H9 (cell line): ENCODE measurements around the gene ARL5A. TPM values are rescaled to one million over a fixed set of nuclear protein-coding genes. Genes with fewer than 3 reads are reported as not detected.

ENCODE experiments used
- DNase-seq: peaks from one replicate; pipeline ENCODE4 v3.0.0-alpha.2; 2017
- H2AFZ ChIP-seq: one replicate; pipeline ENCODE4 v1.6.1; 2013; ENCODE audit warnings: mild to moderate bottlenecking, low read length, control low read depth, moderate library complexity
- H2AK5ac ChIP-seq: 2 replicates; pipeline ENCODE4 v1.6.1; 2013; ENCODE audit warnings: low read length, control low read depth, mixed read lengths; ENCODE audit not compliant: insufficient read length
- H2BK120ac ChIP-seq: one replicate; pipeline ENCODE4 v1.6.1; 2013; ENCODE audit warnings: low read depth, mild to moderate bottlenecking, low read length, control low read depth, inconsistent platforms; ENCODE audit not compliant: poor library complexity, severe bottlenecking
- H2BK12ac ChIP-seq: 2 replicates; pipeline ENCODE4 v1.6.1; 2013; ENCODE audit warnings: low read length, control low read depth, mixed read lengths, low read depth; ENCODE audit not compliant: insufficient read length
- H2BK15ac ChIP-seq: 2 replicates; pipeline ENCODE4 v1.6.1; 2013; ENCODE audit warnings: low read depth, low read length, control low read depth
- H2BK20ac ChIP-seq: one replicate; pipeline ENCODE4 v1.6.1; 2013; ENCODE audit warnings: low read depth, mild to moderate bottlenecking, low read length, control low read depth, inconsistent platforms; ENCODE audit not compliant: poor library complexity, severe bottlenecking
- H2BK5ac ChIP-seq: 2 replicates; pipeline ENCODE4 v1.6.1; 2013; ENCODE audit warnings: low read length, control low read depth, mixed read lengths; ENCODE audit not compliant: insufficient read length
- H3K14ac ChIP-seq: 2 replicates; pipeline ENCODE4 v1.6.1; 2013; ENCODE audit warnings: low read length, control low read depth; ENCODE audit not compliant: insufficient read depth
- H3K18ac ChIP-seq: 2 replicates; pipeline ENCODE4 v1.6.1; 2013; ENCODE audit warnings: low read depth, mild to moderate bottlenecking, mixed read lengths, low read length, control low read depth; ENCODE audit not compliant: insufficient read length
- H3K23ac ChIP-seq: 2 replicates; pipeline ENCODE4 v1.6.1; 2013; ENCODE audit warnings: low read length, control low read depth, mixed read lengths, low read depth; ENCODE audit not compliant: insufficient read length
- H3K23me2 ChIP-seq: 2 replicates; pipeline ENCODE4 v1.6.1; 2013; ENCODE audit warnings: low read depth, mild to moderate bottlenecking, mixed read lengths, low read length, control low read depth; ENCODE audit not compliant: insufficient read length, poor library complexity, severe bottlenecking
- H3K27ac ChIP-seq: 2 replicates; pipeline ENCODE4 v1.5.1; 2013; ENCODE audit warnings: low read length, control low read depth, mixed read lengths, low read depth; ENCODE audit not compliant: insufficient read length
- H3K27me3 ChIP-seq: 2 replicates; pipeline ENCODE4 v1.6.1; 2013; ENCODE audit warnings: low read length, control low read depth, inconsistent platforms; ENCODE audit not compliant: insufficient read depth
- H3K4ac ChIP-seq: 2 replicates; pipeline ENCODE4 v1.6.1; 2013; ENCODE audit warnings: low read depth, mild to moderate bottlenecking, control low read depth, inconsistent platforms, low read length, moderate library complexity
- H3K4me1 ChIP-seq: 2 replicates; pipeline ENCODE4 v1.6.1; 2013; ENCODE audit warnings: low read length, control low read depth, inconsistent platforms; ENCODE audit not compliant: insufficient read depth
- H3K4me2 ChIP-seq: 2 replicates; pipeline ENCODE4 v1.6.1; 2013; ENCODE audit warnings: low read length, control low read depth, mixed read lengths; ENCODE audit not compliant: insufficient read length, insufficient read depth
- H3K56ac ChIP-seq: 2 replicates; pipeline ENCODE4 v1.6.1; 2013; ENCODE audit warnings: low read depth, mild to moderate bottlenecking, mixed read lengths, low read length, control low read depth; ENCODE audit not compliant: insufficient read length
- H3K79me1 ChIP-seq: 2 replicates; pipeline ENCODE4 v1.6.1; 2013; ENCODE audit warnings: low read depth, mild to moderate bottlenecking, moderate library complexity, low read length, control low read depth, inconsistent platforms; ENCODE audit not compliant: insufficient read depth, poor library complexity, severe bottlenecking
- H3K79me2 ChIP-seq: 2 replicates; pipeline ENCODE4 v1.6.1; 2013; ENCODE audit warnings: low read length, control low read depth, inconsistent platforms; ENCODE audit not compliant: insufficient read depth
- H3K9ac ChIP-seq: 2 replicates; pipeline ENCODE4 v1.6.1; 2013; ENCODE audit warnings: low read length, control low read depth, mixed read lengths; ENCODE audit not compliant: insufficient read length; ENCODE audit errors: extremely low read depth
- H3K9me3 ChIP-seq: one replicate; pipeline ENCODE4 v1.6.1; 2013; ENCODE audit warnings: low read depth, low read length, inconsistent platforms; ENCODE audit not compliant: control insufficient read depth
- H3T11ph ChIP-seq: one replicate; pipeline ENCODE4 v1.6.1; 2013; ENCODE audit warnings: mild to moderate bottlenecking, low read length, control low read depth, inconsistent platforms
- H4K20me1 ChIP-seq: one replicate; pipeline ENCODE4 v1.6.1; 2013; ENCODE audit not compliant: control insufficient read depth, insufficient read length, insufficient read depth
- H4K5ac ChIP-seq: 2 replicates; pipeline ENCODE4 v1.6.1; 2013; ENCODE audit warnings: low read depth, mild to moderate bottlenecking, mixed read lengths, low read length, control low read depth; ENCODE audit not compliant: insufficient read length
- H4K8ac ChIP-seq: replicated peaks from 2 replicates; pipeline ENCODE4 v1.6.1; 2013; ENCODE audit warnings: low read length, control low read depth, mixed read lengths, low read depth; ENCODE audit not compliant: insufficient read length
- H4K91ac ChIP-seq: 2 replicates; pipeline ENCODE4 v1.6.1; 2013; ENCODE audit warnings: low read depth, mild to moderate bottlenecking, moderate library complexity, mixed read lengths, low read length, control low read depth; ENCODE audit not compliant: insufficient read length
- H3K27ac Mint-ChIP-seq, 3 experiments: 2 replicates in 2 of 3; 3 replicates in 1 of 3; pipeline ENCODE4 v1.8.0; 2020 to 2021; ENCODE audit warnings: mixed read lengths in 3 of 3, mild to moderate bottlenecking in 1 of 3, moderate library complexity in 1 of 3
- H3K27me3 Mint-ChIP-seq: 2 replicates; pipeline ENCODE4 v1.8.0; 2021; ENCODE audit warnings: low read depth, mild to moderate bottlenecking, moderate library complexity, mixed read lengths
- H3K36me3 Mint-ChIP-seq, 3 experiments: 2 replicates in 2 of 3; 3 replicates in 1 of 3; pipeline ENCODE4 v1.8.0; 2020 to 2021; ENCODE audit warnings: low read depth in 3 of 3, mixed read lengths in 3 of 3; ENCODE audit not compliant: insufficient read depth in 1 of 3
- H3K4me1 Mint-ChIP-seq, 2 experiments: 2 replicates each; pipeline ENCODE4 v1.8.0; 2020; ENCODE audit warnings: mixed read lengths in 2 of 2
- H3K4me3 Mint-ChIP-seq, 2 experiments: 2 replicates in 1 of 2; 3 replicates in 1 of 2; pipeline ENCODE4 v1.8.0; 2020 to 2021; ENCODE audit warnings: mild to moderate bottlenecking in 2 of 2, mixed read lengths in 2 of 2, moderate library complexity in 1 of 2
- H3K9me3 Mint-ChIP-seq, 2 experiments: 2 replicates in 1 of 2; 3 replicates in 1 of 2; pipeline ENCODE4 v1.8.0; 2020; ENCODE audit warnings: mild to moderate bottlenecking in 2 of 2, mixed read lengths in 2 of 2, moderate library complexity in 1 of 2
- CTCF ChIP-seq: fragments of 200-600 bp; sonication (generic); conservative IDR thresholded peaks from 3 replicates; pipeline ENCODE4 v1.8.0; 2021; ENCODE audit warnings: antibody characterized with exemption, mild to moderate bottlenecking
- WGBS: extraction: QIAGEN DNeasy Blood & Tissue Kit; methylation state at CpG from one replicate; pipeline ENCODE4 v1.1.7; 2013; ENCODE audit warnings: missing lambda C conversion rate, low lambda C conversion rate, mixed read lengths; ENCODE audit not compliant: insufficient read length; ENCODE audit errors: extremely low coverage; 5-methylcytosine and 5-hydroxymethylcytosine counted together
- total RNA-seq: library from RNA; stranded (reverse); gene quantifications from 2 replicates; pipeline ENCODE4 v1.2.1, GENCODE V29; 2021

The ARL5A gene
- total RNA-seq, 1 experiment from 2014 or later, result 66.7 TPM

DNA sequence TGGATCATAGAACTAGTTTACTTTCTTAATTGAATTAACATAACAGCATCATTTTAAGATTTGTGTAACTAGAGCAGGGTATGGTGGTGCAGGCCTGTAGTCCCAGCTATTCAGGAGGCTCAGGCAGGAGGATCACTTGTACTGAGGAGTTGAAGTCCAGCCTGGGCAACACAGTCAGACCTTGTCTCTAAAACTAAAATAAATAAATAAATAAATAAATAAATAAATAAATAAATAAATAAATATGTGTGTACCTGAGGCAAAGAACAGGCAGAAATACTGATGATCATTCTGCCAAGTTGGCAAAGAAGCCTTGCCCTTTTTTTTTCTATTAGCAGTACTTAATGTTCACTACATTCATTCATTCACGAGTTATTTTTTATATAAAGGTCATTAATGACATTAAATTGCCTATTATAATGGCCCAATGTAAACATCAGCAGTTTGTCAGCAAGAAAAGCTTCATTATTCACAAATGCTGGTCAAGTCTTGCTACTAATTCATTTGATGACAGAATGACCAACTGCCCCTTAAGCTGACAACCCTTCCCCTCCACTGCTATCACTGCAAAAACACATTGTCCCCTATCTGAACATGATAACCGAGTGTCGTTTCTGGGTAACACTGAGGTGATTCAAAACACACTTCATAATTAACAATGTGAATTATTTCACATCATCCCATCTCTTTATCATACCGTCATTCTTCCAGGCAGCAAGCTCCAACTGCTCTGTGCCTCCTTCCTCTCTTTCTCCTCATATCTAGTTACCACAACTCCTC is 39.0 kb downstream of the ARL5A start:
- no peak overlapping the region for H4K8ac ChIP-seq
- H3K79me2 ChIP-seq, result no peaks in the 10 kb centered on the region
- no peak overlapping the region for H3K27ac Mint-ChIP-seq
- H3K9me3 Mint-ChIP-seq, result peaks cover 0 to 3% of the 10 kb centered on the region in 2 experiments; a peak in 1 of 5 replicates
- no peaks in the 10 kb centered on the region for H3K23me2 ChIP-seq
- H2BK120ac ChIP-seq, result no peak overlapping the region
- no peak for TF ChIP-seq CTCF
- H2AK5ac ChIP-seq, result no peak overlapping the region
- no peaks in the 10 kb centered on the region for H3K79me1 ChIP-seq
- no peak for DNase-seq
- no peak overlapping the region for H3K4ac ChIP-seq
- H2BK12ac ChIP-seq, result no peak overlapping the region
- no peaks in the 10 kb centered on the region for H3K4me1 ChIP-seq
- H3K27me3 Mint-ChIP-seq, result no peaks in the 10 kb centered on the region
- no peak overlapping the region for H2AFZ ChIP-seq
- H2BK15ac ChIP-seq, result no peak overlapping the region
- peaks cover 8 to 17% (median 14%) of the 10 kb centered on the region in 3 experiments; a peak in 6 of 7 replicates for H3K36me3 Mint-ChIP-seq
- no peak overlapping the region for H3K23ac ChIP-seq
- WGBS, result no CpG with 5 or more reads among the region's 4 CpGs
- no peaks in the 10 kb centered on the region for H4K20me1 ChIP-seq
- no peak overlapping the region for H3K18ac ChIP-seq
- H3K56ac ChIP-seq, result no peak overlapping the region
- H4K5ac ChIP-seq, result no peak overlapping the region
- H3T11ph ChIP-seq, result no peak overlapping the region
- H3K27ac ChIP-seq, result no peak overlapping the region
- H3K9me3 ChIP-seq, result no peaks in the 10 kb centered on the region
- no peak overlapping the region for H3K14ac ChIP-seq
- H3K27me3 ChIP-seq, result no peaks in the 10 kb centered on the region
- no peak overlapping the region for H2BK5ac ChIP-seq
- no peak overlapping the region for H4K91ac ChIP-seq
- H3K9ac ChIP-seq, result no peak overlapping the region
- no peak overlapping the region for H3K4me2 ChIP-seq
- no peak overlapping the region for H2BK20ac ChIP-seq
- peaks cover 0 to 5% of the 10 kb centered on the region in 2 experiments; a peak in 3 of 4 replicates for H3K4me1 Mint-ChIP-seq
- no peak overlapping the region for H3K4me3 Mint-ChIP-seq
